CD4-positive, alpha-beta T cell treated with Interleukin-17A for 4 hours (primary cell): ENCODE measurements around the gene SLC12A2.

Source experiments
- DNase-seq: peaks from one replicate; pipeline ENCODE4 v3.0.0-alpha.2; 2020; ENCODE audit warnings: mixed read lengths

Gene SLC12A2

GRCh38 chr5:128097781-128098180 is 14.2 kb downstream of the SLC12A2 start:
- no peak for DNase-seq

- DNase-seq, result no peak
Observed at GRCh38 chr5:128099944-128100343, 16.4 kb downstream of the SLC12A2 start.

- DNase-seq, result no peak
Observed at GRCh38 chr5:128100860-128101557, 17.4 kb downstream of the SLC12A2 start.

GRCh38 chr5:128101676-128102075 is 18.1 kb downstream of the SLC12A2 start:
- no peak for DNase-seq

- DNase-seq, result no peak
Observed at GRCh38 chr5:128105203-128105602, 21.6 kb downstream of the SLC12A2 start.

- no peak for DNase-seq
Observed at GRCh38 chr5:128109138-128109537, 25.6 kb downstream of the SLC12A2 start.

- no peak for DNase-seq
Observed at GRCh38 chr5:128109766-128110165, 26.2 kb downstream of the SLC12A2 start.

- no peak for DNase-seq
Observed at GRCh38 chr5:128111818-128112448, 28.4 kb downstream of the SLC12A2 start.

- DNase-seq, result no peak
Observed at GRCh38 chr5:128116445-128116844, 32.9 kb downstream of the SLC12A2 start.

- no peak for DNase-seq
Observed at GRCh38 chr5:128118214-128118613, 34.6 kb downstream of the SLC12A2 start.

- no peak for DNase-seq
Observed at GRCh38 chr5:128121651-128122050, 38.1 kb downstream of the SLC12A2 start.

GRCh38 chr5:128123936-128124335 is 40.4 kb downstream of the SLC12A2 start:
- no peak for DNase-seq

- no peak for DNase-seq
Observed at GRCh38 chr5:128126241-128126640, 42.7 kb downstream of the SLC12A2 start.

GRCh38 chr5:128132499-128132898 is 48.9 kb downstream of the SLC12A2 start:
- no peak for DNase-seq

GRCh38 chr5:128135286-128135685 is 51.7 kb downstream of the SLC12A2 start:
- DNase-seq, result no peak

GRCh38 chr5:128143911-128144310 is 60.3 kb downstream of the SLC12A2 start:
- no peak for DNase-seq

- no peak for DNase-seq
Observed at GRCh38 chr5:128144491-128144890, 60.9 kb downstream of the SLC12A2 start.

GRCh38 chr5:128146671-128147070 is 63.1 kb downstream of the SLC12A2 start:
- DNase-seq, result no peak

- no peak for DNase-seq
Observed at GRCh38 chr5:128154943-128155342, 71.4 kb downstream of the SLC12A2 start.

GRCh38 chr5:128155776-128156175 is 72.2 kb downstream of the SLC12A2 start:
- no peak for DNase-seq

GRCh38 chr5:128156521-128156920 is 73.0 kb downstream of the SLC12A2 start:
- no peak for DNase-seq

GRCh38 chr5:128158342-128158741 is 74.8 kb downstream of the SLC12A2 start:
- no peak for DNase-seq

- no peak for DNase-seq
Observed at GRCh38 chr5:128163991-128164390, 80.4 kb downstream of the SLC12A2 start.

- no peak for DNase-seq
Observed at GRCh38 chr5:128169401-128170017, 85.9 kb downstream of the SLC12A2 start.
